Ishikawa (cell line): ENCODE measurements around the gene MYO15B.

Experiments
- CREB1 ChIP-seq: IDR thresholded peaks from 2 replicates; pipeline ENCODE4 v1.6.1; 2012; ENCODE audit warnings: low read depth
- EGR1 ChIP-seq: IDR thresholded peaks from 2 replicates; pipeline ENCODE4 v1.6.1; 2012
- EP300 ChIP-seq: IDR thresholded peaks from 2 replicates; pipeline ENCODE4 v1.6.1; 2012; ENCODE audit warnings: borderline replicate concordance
- FOXM1 ChIP-seq: IDR thresholded peaks from 2 replicates; pipeline ENCODE4 v1.6.1; 2012; ENCODE audit warnings: low read depth, borderline replicate concordance
- NFIC ChIP-seq: IDR thresholded peaks from 2 replicates; pipeline ENCODE4 v1.6.1; 2012
- TAF1 ChIP-seq: IDR thresholded peaks from 2 replicates; pipeline ENCODE4 v1.6.1; 2012; ENCODE audit warnings: low read depth, mild to moderate bottlenecking
- YY1 ChIP-seq: IDR thresholded peaks from 2 replicates; pipeline ENCODE4 v1.6.1; 2012; ENCODE audit warnings: low read depth
- ZBTB7A ChIP-seq: IDR thresholded peaks from 2 replicates; pipeline ENCODE4 v1.6.1; 2012; ENCODE audit warnings: low read depth
- TF ChIP-seq, protein P1 (sequence below): IDR thresholded peaks from 2 replicates; pipeline ENCODE4 v1.6.1; 2012; ENCODE audit warnings: low read depth, mild to moderate bottlenecking
- TF ChIP-seq, protein P2 (sequence below): IDR thresholded peaks from 2 replicates; pipeline ENCODE4 v1.6.1; 2012

DNA sequence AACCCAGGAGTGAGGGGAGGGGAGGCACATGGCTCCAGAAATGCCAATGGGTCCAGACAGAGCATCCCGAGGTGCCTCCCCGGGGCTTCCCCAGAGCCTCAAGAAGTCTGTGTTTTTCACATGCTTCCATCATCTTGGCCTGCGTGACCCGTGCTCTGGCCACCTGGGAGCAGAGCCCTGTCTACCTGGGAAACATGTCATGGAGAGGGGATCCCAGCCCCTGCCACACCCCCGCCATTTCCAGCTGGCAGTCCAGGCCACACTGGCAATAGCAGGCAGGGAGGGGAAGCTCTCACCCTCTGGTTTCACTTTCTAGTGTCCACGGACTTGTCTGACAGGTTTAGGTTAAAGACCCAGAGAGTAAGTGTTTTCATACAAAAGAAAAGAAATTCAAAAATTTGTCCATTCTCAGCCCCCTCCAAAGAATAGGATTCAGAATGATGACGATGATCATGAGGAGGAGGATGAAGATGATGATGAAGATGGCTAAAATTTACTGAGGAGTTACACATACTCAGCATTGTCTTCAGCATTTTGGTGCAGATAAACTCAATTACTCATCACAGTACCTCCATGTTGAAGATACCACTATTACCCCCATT is 54.7 kb downstream of the MYO15B start:
- TF ChIP-seq, protein P1, sequence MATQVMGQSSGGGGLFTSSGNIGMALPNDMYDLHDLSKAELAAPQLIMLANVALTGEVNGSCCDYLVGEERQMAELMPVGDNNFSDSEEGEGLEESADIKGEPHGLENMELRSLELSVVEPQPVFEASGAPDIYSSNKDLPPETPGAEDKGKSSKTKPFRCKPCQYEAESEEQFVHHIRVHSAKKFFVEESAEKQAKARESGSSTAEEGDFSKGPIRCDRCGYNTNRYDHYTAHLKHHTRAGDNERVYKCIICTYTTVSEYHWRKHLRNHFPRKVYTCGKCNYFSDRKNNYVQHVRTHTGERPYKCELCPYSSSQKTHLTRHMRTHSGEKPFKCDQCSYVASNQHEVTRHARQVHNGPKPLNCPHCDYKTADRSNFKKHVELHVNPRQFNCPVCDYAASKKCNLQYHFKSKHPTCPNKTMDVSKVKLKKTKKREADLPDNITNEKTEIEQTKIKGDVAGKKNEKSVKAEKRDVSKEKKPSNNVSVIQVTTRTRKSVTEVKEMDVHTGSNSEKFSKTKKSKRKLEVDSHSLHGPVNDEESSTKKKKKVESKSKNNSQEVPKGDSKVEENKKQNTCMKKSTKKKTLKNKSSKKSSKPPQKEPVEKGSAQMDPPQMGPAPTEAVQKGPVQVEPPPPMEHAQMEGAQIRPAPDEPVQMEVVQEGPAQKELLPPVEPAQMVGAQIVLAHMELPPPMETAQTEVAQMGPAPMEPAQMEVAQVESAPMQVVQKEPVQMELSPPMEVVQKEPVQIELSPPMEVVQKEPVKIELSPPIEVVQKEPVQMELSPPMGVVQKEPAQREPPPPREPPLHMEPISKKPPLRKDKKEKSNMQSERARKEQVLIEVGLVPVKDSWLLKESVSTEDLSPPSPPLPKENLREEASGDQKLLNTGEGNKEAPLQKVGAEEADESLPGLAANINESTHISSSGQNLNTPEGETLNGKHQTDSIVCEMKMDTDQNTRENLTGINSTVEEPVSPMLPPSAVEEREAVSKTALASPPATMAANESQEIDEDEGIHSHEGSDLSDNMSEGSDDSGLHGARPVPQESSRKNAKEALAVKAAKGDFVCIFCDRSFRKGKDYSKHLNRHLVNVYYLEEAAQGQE = no peak
- TF ChIP-seq YY1 (no peak), EP300 (no peak), TAF1 (no peak), FOXM1 (no peak), CREB1 (no peak), EGR1 (no peak), ZBTB7A (no peak), NFIC (no peak)
- TF ChIP-seq, protein P2, sequence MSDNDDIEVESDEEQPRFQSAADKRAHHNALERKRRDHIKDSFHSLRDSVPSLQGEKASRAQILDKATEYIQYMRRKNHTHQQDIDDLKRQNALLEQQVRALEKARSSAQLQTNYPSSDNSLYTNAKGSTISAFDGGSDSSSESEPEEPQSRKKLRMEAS = no peak
